NCI-H345 treated with DMSO at 0.1 percent for 48 hours (cell line): ENCODE data around the gene MUC6.

Source experiments
- DNase-seq: peaks from one replicate; lab custom pipeline; 2025; ENCODE audit not compliant: unreplicated experiment; lab: John Stamatoyannopoulos, UW

Gene MUC6

GRCh38 chr11:1036303-1036923, at the start of gene MUC6:
TSS of gene MUC6 (minus strand) at chr11:1036718. CDS start at chr11:1036655, 63 bp downstream.
- DNase-seq: no peak

GRCh38 chr11:1085440-1086170, 49.1 kb upstream of the MUC6 start:
- DNase-seq: no peak

- DNase-seq: no peak
Measured at GRCh38 chr11:1084561-1085439, 48.3 kb upstream of the MUC6 start.

- DNase-seq: no peak
Measured at GRCh38 chr11:1083621-1084551, 47.4 kb upstream of the MUC6 start.

- DNase-seq: no peak
Measured at GRCh38 chr11:1082728-1083620, 46.5 kb upstream of the MUC6 start.

- no peak for DNase-seq
Measured at GRCh38 chr11:1082346-1082727, 45.8 kb upstream of the MUC6 start.

GRCh38 chr11:1081601-1082311, 45.2 kb upstream of the MUC6 start:
- DNase-seq: no peak

- DNase-seq: no peak
Measured at GRCh38 chr11:1078191-1078601, 41.7 kb upstream of the MUC6 start.

- DNase-seq: no peak
Measured at GRCh38 chr11:1077417-1078119, 41.0 kb upstream of the MUC6 start.

- DNase-seq: no peak
Measured at GRCh38 chr11:1077033-1077416, 40.5 kb upstream of the MUC6 start.

- DNase-seq: no peak
Measured at GRCh38 chr11:1076061-1076665, 39.6 kb upstream of the MUC6 start.

- DNase-seq: no peak
Measured at GRCh38 chr11:1075341-1075911, 38.9 kb upstream of the MUC6 start.

GRCh38 chr11:1074244-1075221, 38.0 kb upstream of the MUC6 start, which contains the start of gene MUC2:
TSS of gene MUC2 (plus strand) at chr11:1074874.
- no peak for DNase-seq

- DNase-seq: no peak
Measured at GRCh38 chr11:1073851-1074243, 37.3 kb upstream of the MUC6 start.

GRCh38 chr11:1073261-1073724, 36.8 kb upstream of the MUC6 start:
- no peak for DNase-seq

GRCh38 chr11:1072821-1073231, 36.3 kb upstream of the MUC6 start:
- no peak for DNase-seq
